ENCODE data around the gene HOXC6. TPM values are rescaled to one million over a fixed set of nuclear protein-coding genes. Genes with fewer than 3 reads are reported as not detected.

Gene HOXC6
- total and polyA plus RNA-seq, 2 of the 13 experiments (the other 11 are each of a cell fraction or from before 2014, with no cell fraction given): not detected

DNA sequence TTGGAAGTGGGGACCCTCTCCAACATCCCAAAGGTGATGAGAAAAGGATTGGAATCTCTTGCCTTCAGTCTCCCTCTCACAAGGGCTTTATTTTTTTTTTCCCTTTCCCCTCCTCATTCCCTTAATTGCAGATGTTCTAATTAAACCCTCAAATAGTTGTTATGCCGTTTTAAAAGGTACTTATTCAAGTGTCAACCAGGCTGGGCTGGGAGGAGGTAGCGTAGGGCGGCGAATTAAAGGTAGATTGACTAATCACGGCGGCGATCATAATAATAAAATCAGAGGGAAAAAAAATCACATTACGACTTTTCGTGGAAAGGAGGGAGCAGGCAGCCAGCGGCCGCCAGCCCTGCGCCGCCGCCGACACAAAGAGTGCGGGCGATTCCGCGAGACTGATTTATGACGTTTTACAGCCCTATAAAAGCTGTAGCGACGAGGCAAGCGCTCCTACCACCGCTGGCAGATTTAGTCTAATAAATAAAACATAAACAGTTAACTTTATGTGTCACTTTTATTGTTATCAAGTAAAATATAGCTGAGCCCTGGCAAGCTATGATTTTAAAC lies 23.7 kb downstream of the HOXC6 start (continued):
- TF ChIP-seq SAP130 (CRISPR knock-in tag; IDR thresholded peaks at IDR 0.05; ENCODE audit: low read depth): no peak

DNA sequence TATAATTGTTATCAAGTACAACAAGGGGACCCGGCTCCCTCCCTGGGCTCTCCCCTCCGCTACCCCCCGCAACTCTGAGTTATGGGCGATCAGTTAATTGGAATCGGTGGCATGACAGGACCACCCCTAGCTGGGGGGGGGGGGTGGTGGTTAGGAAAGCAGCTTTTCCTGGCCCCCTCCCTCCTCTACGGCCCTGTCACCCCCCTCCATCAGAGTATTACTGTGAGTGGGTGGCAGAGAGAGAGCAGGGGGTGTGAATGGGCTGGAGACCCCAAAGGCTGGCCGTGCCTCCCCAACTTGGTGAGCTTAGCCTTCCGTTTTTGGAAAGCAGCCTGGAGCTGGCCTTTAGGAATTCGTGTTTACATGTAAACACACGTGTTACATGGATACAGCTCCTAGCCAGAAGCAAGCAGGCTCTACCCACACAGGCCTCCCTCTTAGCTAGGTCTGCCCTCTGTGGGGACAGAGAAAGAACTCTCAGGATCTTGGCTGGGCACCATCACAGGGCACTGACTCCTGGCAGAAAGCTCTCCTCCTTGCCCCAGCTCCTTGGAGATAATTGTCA lies 24.3 kb downstream of the HOXC6 start:
- Histone ChIP-seq H2AFZ (ENCODE audit: low read length) (no peak overlapping the region), H3K4me3 (replicated peaks in 1 of 3; ENCODE audit: insufficient read depth in 1 of 3, low read depth in 2 of 3, low read length in 3 of 3) (no peak overlapping the region), H3K79me2 (ENCODE audit: insufficient read depth, low read length) (no peaks in the 10 kb centered on the region), H3K9ac (ENCODE audit: insufficient read depth, low read depth, low read length) (no peak overlapping the region), H3K4me1 (ENCODE audit: insufficient read depth, low read length) (no peaks in the 10 kb centered on the region), H3K4me2 (ENCODE audit: low read depth, low read length) (no peak overlapping the region), H4K20me1 (ENCODE audit: insufficient read depth, low read length) (no peaks in the 10 kb centered on the region), H3K36me3 (replicated peaks in 1 of 2; ENCODE audit: control insufficient read depth in 1 of 2, insufficient read depth in 2 of 2, low read length in 2 of 2) (no peaks in the 10 kb centered on the region), H3K9me3 (ENCODE audit: low read length) (no peaks in the 10 kb centered on the region), H3K27me3 (ENCODE audit: control insufficient read depth in 1 of 2, insufficient read depth in 2 of 2, low read length in 2 of 2) (peaks cover 8 to 68% of the 10 kb centered on the region in 2 experiments; a peak in 4 of 5 replicates), H3K27ac (ENCODE audit: extremely low read length, insufficient read depth, low read length) (no peak overlapping the region)
- no peak for ATAC-seq
- no peak for FAIRE-seq
- DNase-seq (ENCODE audit: low spot score): no peak
- CTCF ChIA-PET (ENCODE audit: low intra/inter-chr PET ratio, low total read pairs): no interaction called here
- in situ Hi-C loops (cut with HindIII; ENCODE audit: extremely low pct_ligation_motif_present, low pct_unique_long_range_greater_than_20kb): no loop called here
- 49% methylated on average over 9 of the region's 10 CpGs for WGBS (ENCODE audit: low lambda C conversion rate)
- POLR2A ChIA-PET: no interaction called here
- BruUV-seq (replicated peaks): no TSS peak
- intact Hi-C loops (cut with micrococcal nuclease; ENCODE audit: unreplicated experiment): no loop called here
- TF ChIP-seq ZNF264 (CRISPR knock-in tag; IDR thresholded peaks at IDR 0.05) (no peak), KDM5B (CRISPR knock-in tag; IDR thresholded peaks at IDR 0.05; ENCODE audit: borderline replicate concordance) (no peak), ZFP62 (CRISPR knock-in tag; IDR thresholded peaks at IDR 0.05) (no peak), ZBTB20 (CRISPR knock-in tag; IDR thresholded peaks at IDR 0.05; ENCODE audit: borderline replicate concordance, low read depth) (no peak), SCMH1 (CRISPR knock-in tag; IDR thresholded peaks at IDR 0.05; ENCODE audit: borderline replicate concordance) (no peak), ZNF605 (CRISPR knock-in tag; IDR thresholded peaks at IDR 0.05) (no peak), ZNF138 (CRISPR knock-in tag; IDR thresholded peaks at IDR 0.05; ENCODE audit: low read depth) (no peak), SATB2 (CRISPR knock-in tag; IDR thresholded peaks at IDR 0.05) (no peak), ELF1 (CRISPR knock-in tag; IDR thresholded peaks at IDR 0.05) (no peak), MBD4 (IDR thresholded peaks at IDR 0.05; ENCODE audit: borderline replicate concordance, low read length) (no peak), ZNF567 (CRISPR knock-in tag; IDR thresholded peaks at IDR 0.05; ENCODE audit: borderline replicate concordance) (no peak), TGIF2 (CRISPR knock-in tag; IDR thresholded peaks at IDR 0.05) (no peak), KAT2B (IDR thresholded peaks at IDR 0.05; ENCODE audit: borderline replicate concordance, low read depth, low read length) (no peak)
- TF ChIP-seq, protein P1, sequence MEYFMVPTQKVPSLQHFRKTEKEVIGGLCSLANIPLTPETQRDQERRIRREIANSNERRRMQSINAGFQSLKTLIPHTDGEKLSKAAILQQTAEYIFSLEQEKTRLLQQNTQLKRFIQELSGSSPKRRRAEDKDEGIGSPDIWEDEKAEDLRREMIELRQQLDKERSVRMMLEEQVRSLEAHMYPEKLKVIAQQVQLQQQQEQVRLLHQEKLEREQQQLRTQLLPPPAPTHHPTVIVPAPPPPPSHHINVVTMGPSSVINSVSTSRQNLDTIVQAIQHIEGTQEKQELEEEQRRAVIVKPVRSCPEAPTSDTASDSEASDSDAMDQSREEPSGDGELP (IDR thresholded peaks at IDR 0.05; ENCODE audit: borderline replicate concordance, low read depth): no peak
- TF ChIP-seq, protein P2, sequence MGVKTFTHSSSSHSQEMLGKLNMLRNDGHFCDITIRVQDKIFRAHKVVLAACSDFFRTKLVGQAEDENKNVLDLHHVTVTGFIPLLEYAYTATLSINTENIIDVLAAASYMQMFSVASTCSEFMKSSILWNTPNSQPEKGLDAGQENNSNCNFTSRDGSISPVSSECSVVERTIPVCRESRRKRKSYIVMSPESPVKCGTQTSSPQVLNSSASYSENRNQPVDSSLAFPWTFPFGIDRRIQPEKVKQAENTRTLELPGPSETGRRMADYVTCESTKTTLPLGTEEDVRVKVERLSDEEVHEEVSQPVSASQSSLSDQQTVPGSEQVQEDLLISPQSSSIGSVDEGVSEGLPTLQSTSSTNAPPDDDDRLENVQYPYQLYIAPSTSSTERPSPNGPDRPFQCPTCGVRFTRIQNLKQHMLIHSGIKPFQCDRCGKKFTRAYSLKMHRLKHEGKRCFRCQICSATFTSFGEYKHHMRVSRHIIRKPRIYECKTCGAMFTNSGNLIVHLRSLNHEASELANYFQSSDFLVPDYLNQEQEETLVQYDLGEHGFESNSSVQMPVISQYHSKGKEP (CRISPR knock-in tag; IDR thresholded peaks at IDR 0.05): no peak
- TF ChIP-seq, protein P3, sequence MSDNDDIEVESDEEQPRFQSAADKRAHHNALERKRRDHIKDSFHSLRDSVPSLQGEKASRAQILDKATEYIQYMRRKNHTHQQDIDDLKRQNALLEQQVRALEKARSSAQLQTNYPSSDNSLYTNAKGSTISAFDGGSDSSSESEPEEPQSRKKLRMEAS (IDR thresholded peaks at IDR 0.05): no peak
- TF ChIP-seq, protein P4, sequence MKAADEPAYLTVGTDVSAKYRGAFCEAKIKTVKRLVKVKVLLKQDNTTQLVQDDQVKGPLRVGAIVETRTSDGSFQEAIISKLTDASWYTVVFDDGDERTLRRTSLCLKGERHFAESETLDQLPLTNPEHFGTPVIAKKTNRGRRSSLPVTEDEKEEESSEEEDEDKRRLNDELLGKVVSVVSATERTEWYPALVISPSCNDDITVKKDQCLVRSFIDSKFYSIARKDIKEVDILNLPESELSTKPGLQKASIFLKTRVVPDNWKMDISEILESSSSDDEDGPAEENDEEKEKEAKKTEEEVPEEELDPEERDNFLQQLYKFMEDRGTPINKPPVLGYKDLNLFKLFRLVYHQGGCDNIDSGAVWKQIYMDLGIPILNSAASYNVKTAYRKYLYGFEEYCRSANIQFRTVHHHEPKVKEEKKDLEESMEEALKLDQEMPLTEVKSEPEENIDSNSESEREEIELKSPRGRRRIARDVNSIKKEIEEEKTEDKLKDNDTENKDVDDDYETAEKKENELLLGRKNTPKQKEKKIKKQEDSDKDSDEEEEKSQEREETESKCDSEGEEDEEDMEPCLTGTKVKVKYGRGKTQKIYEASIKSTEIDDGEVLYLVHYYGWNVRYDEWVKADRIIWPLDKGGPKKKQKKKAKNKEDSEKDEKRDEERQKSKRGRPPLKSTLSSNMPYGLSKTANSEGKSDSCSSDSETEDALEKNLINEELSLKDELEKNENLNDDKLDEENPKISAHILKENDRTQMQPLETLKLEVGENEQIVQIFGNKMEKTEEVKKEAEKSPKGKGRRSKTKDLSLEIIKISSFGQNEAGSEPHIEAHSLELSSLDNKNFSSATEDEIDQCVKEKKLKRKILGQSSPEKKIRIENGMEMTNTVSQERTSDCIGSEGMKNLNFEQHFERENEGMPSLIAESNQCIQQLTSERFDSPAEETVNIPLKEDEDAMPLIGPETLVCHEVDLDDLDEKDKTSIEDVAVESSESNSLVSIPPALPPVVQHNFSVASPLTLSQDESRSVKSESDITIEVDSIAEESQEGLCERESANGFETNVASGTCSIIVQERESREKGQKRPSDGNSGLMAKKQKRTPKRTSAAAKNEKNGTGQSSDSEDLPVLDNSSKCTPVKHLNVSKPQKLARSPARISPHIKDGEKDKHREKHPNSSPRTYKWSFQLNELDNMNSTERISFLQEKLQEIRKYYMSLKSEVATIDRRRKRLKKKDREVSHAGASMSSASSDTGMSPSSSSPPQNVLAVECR (CRISPR knock-in tag; IDR thresholded peaks at IDR 0.05; ENCODE audit: borderline replicate concordance): no peak

Measured in HepG2 (cell line).